AG04450 (cell line): ENCODE results near the gene CSF1. TPM values are rescaled to one million over a fixed set of nuclear protein-coding genes. Genes with fewer than 3 reads are reported as not detected.

Source experiments
- CTCF ChIA-PET: fragments of 300-600, 350-600 bp; formaldehyde crosslinking; extraction: SDS; loops from one replicate; lab custom pipeline; 2022; ENCODE audit warnings: antibody characterized with exemption, inconsistent platforms; lab: Charles Lee
- POLR2A ChIA-PET: fragments of 350-600 bp; formaldehyde crosslinking; extraction: SDS; loops from one replicate; lab custom pipeline; 2021; ENCODE audit warnings: antibody characterized with exemption, inconsistent platforms; lab: Yijun Ruan, JAX
- DNase-seq: peaks from one replicate; pipeline ENCODE4 v3.0.0-alpha.2; 2011; ENCODE audit warnings: low read depth, low spot score
- H3K27ac ChIP-seq: one replicate; pipeline ENCODE4 v1.5.1; 2012; ENCODE audit warnings: low read depth, low read length, control low read depth
- H3K27me3 ChIP-seq: one replicate; pipeline ENCODE4 v1.6.0; 2012; ENCODE audit warnings: low read length; ENCODE audit not compliant: control insufficient read depth, insufficient read depth
- H3K4me3 ChIP-seq: 2 replicates; pipeline ENCODE4 v1.5.1; 2011; ENCODE audit warnings: mild to moderate bottlenecking, low read depth, low read length, control low read depth
- H3K9me3 ChIP-seq: 2 replicates; pipeline ENCODE4 v1.5.1; 2012; ENCODE audit warnings: low read length; ENCODE audit not compliant: control insufficient read depth, insufficient read depth
- CTCF ChIP-seq: IDR thresholded peaks from 2 replicates; pipeline ENCODE4 v1.5.1; 2011; ENCODE audit warnings: low read depth, low read length, control low read depth, inconsistent platforms
- polyA plus RNA-seq: library from polyadenylated mRNA; depleted of rRNA; stranded (reverse); fragments of >200 nt; gene quantifications from 2 replicates; pipeline ENCODE4 v1.2.3, GENCODE V29; 2011

CSF1 gene
- polyA plus RNA-seq, 1 experiment, result 84.1 TPM

GRCh38 chr1:109927911-109928321, 17.3 kb downstream of the CSF1 start:
- POLR2A ChIA-PET, result interaction anchor here (1.1 kb wide), 1 partner anchor 32 kb away, joined by 3 read pairs; no protein-coding TSS in a partner anchor
- no peak for DNase-seq
- Histone ChIP-seq H3K9me3 (peaks cover 13% of the 10 kb centered on the region), H3K4me3 (no peak overlapping the region), H3K27ac (peak overlapping the region; percentile 22), H3K27me3 (no peaks in the 10 kb centered on the region)
- CTCF ChIA-PET, result no interaction called here
- TF ChIP-seq CTCF, result no peak

- POLR2A ChIA-PET, result no interaction called here
- CTCF ChIA-PET, result interaction anchor here (0.8 kb wide), 1 partner anchor 55 kb away, joined by 4 read pairs; no protein-coding TSS in a partner anchor
- H3K27me3 ChIP-seq, result no peaks in the 10 kb centered on the region
- H3K4me3 ChIP-seq, result no peak overlapping the region
- DNase-seq, result no peak
- no peak overlapping the region for H3K27ac ChIP-seq
- TF ChIP-seq CTCF, result no peak
- peaks cover 9% of the 10 kb centered on the region for H3K9me3 ChIP-seq
These were observed 18.0 kb downstream of the CSF1 start for GRCh38 chr1:109928591-109929111.

- Histone ChIP-seq H3K27me3 (no peaks in the 10 kb centered on the region), H3K4me3 (no peak overlapping the region), H3K27ac (no peak overlapping the region), H3K9me3 (peaks cover 9% of the 10 kb centered on the region)
- CTCF ChIA-PET, result interaction anchor here (0.8 kb wide), 1 partner anchor 55 kb away, joined by 4 read pairs; no protein-coding TSS in a partner anchor
- POLR2A ChIA-PET, result no interaction called here
- DNase-seq, result no peak
- TF ChIP-seq CTCF, result no peak
These were observed 18.5 kb downstream of the CSF1 start for GRCh38 chr1:109929170-109929569.

GRCh38 chr1:109929588-109930251, 19.1 kb downstream of the CSF1 start:
- Histone ChIP-seq H3K4me3 (no peak overlapping the region), H3K27ac (no peak overlapping the region), H3K27me3 (no peaks in the 10 kb centered on the region), H3K9me3 (peaks cover 9% of the 10 kb centered on the region)
- no peak for TF ChIP-seq CTCF
- CTCF ChIA-PET, result interaction anchor here (1.0 to 1.8 kb wide), 2 partner anchors 55 to 153 kb away, joined by 3 to 7 read pairs; partner anchors contain the start of gene AHCYL1
- POLR2A ChIA-PET, result interaction anchor here (0.5 to 1.6 kb wide), 2 partner anchors 55 to 431 kb away, joined by 3 to 4 read pairs; partner anchors contain the start of gene AHCYL1
- DNase-seq, result no peak
